K562 (cell line): ENCODE measurements around the gene LIMS2. TPM values are rescaled to one million over a fixed set of nuclear protein-coding genes. Genes with fewer than 3 reads are reported as not detected.

ENCODE experiments used
- ATAC-seq: fragments of 200-7000 bp; cut with Tn5 transposase; 3 replicates; pipeline ENCODE4 v1.9.1; 2020; ENCODE audit warnings: moderate library complexity
- BruUV-seq: library from RNA; stranded (reverse); fragments of 400-500 nt; replicated peaks from 2 replicates; lab custom pipeline; 2021; lab: Mats Ljungman, UMichigan
- CTCF ChIA-PET: fragments of 300-600 bp; formaldehyde crosslinking; extraction: SDS; loops from one replicate; lab custom pipeline; 2021; ENCODE audit warnings: low intra/inter-chr PET ratio; lab: Yijun Ruan, JAX
- POLR2A ChIA-PET: fragments of 300-600, 350-650 bp; sonication (Branson Sonifier 250); formaldehyde crosslinking; extraction: SDS; loops from one replicate; lab custom pipeline; 2021; ENCODE audit warnings: antibody characterized with exemption, inconsistent platforms; lab: Yijun Ruan, JAX
- DNase-seq, 4 experiments: peaks; one replicate each; pipeline versions ENCODE4 v3.0.0 to v3.0.0-alpha.2; 2011 to 2018; ENCODE audit warnings: low spot score in 3 of 4, mixed read lengths in 3 of 4; ENCODE audit errors: extremely low read depth in 1 of 4
- FAIRE-seq: peaks from 2 replicates; lab custom pipeline; 2011; peaks lifted over from hg19 to GRCh38; lab: Jason Lieb, UNC
- H2AFZ ChIP-seq: 2 replicates; pipeline ENCODE4 v1.6.0; 2011; ENCODE audit warnings: low read depth, low read length, control low read depth, inconsistent platforms
- H3K27ac ChIP-seq: fragments of 200-600 bp; 3 replicates; pipeline ENCODE4 v1.8.0; 2011; ENCODE audit warnings: low read depth, mild to moderate bottlenecking, control low read depth, inconsistent platforms, low read length, moderate library complexity, mixed read lengths; ENCODE audit errors: extremely low read depth
- H3K27me3 ChIP-seq, 2 experiments: fragments of 300-600 bp in 1 of 2; 2 replicates in 1 of 2; 3 replicates in 1 of 2; pipeline versions ENCODE4 v1.6.0 to v1.8.0; 2011; ENCODE audit warnings: inconsistent platforms in 2 of 2, low read length in 2 of 2, mild to moderate bottlenecking in 1 of 2, mixed read lengths in 1 of 2, moderate library complexity in 1 of 2; ENCODE audit not compliant: control insufficient read depth in 2 of 2, insufficient read depth in 2 of 2
- H3K36me3 ChIP-seq: fragments of 300-600 bp; 3 replicates; pipeline ENCODE4 v1.8.0; 2011; ENCODE audit warnings: mild to moderate bottlenecking, low read length, inconsistent platforms; ENCODE audit not compliant: control insufficient read depth, insufficient read depth
- H3K4me1 ChIP-seq, 2 experiments: fragments of 200-600 bp in 1 of 2; replicated peaks in 1 of 2; 2 replicates in 1 of 2; 3 replicates in 1 of 2; pipeline versions ENCODE4 v1.5.1 to v1.8.0; 2011; ENCODE audit warnings: inconsistent platforms in 2 of 2, low read length in 2 of 2, mild to moderate bottlenecking in 1 of 2, mixed read lengths in 1 of 2, moderate library complexity in 1 of 2; ENCODE audit not compliant: control insufficient read depth in 2 of 2, insufficient read depth in 2 of 2
- H3K4me2 ChIP-seq: 2 replicates; pipeline ENCODE4 v1.6.1; 2011; ENCODE audit warnings: low read length, control low read depth, inconsistent platforms, mixed read lengths; ENCODE audit not compliant: insufficient read depth
- H3K4me3 ChIP-seq: fragments of 200-600 bp; sonication (generic), shearing (Covaris generic); 2 replicates; pipeline ENCODE4 v1.5.1; 2016; ENCODE audit warnings: control low read depth, inconsistent platforms
- H3K79me2 ChIP-seq: fragments of 200-600 bp; 3 replicates; pipeline ENCODE4 v1.8.0; 2011; ENCODE audit warnings: low read length, inconsistent platforms; ENCODE audit not compliant: control insufficient read depth, insufficient read depth
- H3K9ac ChIP-seq, 2 experiments: 2 replicates each; pipeline versions ENCODE4 v1.6.0 to v1.6.1; 2011; ENCODE audit warnings: low read depth in 2 of 2, low read length in 2 of 2, control low read depth in 1 of 2, inconsistent platforms in 1 of 2, mild to moderate bottlenecking in 1 of 2, mixed read lengths in 1 of 2; ENCODE audit not compliant: insufficient read depth in 1 of 2
- H3K9me1 ChIP-seq: one replicate; pipeline ENCODE4 v1.6.0; 2011; ENCODE audit warnings: inconsistent platforms, mild to moderate bottlenecking, low read length, moderate library complexity; ENCODE audit not compliant: control insufficient read depth, insufficient read depth
- H3K9me3 ChIP-seq: replicated peaks from 2 replicates; pipeline ENCODE4 v1.5.1; 2011; ENCODE audit warnings: low read depth, low read length, inconsistent platforms; ENCODE audit not compliant: control insufficient read depth, insufficient read depth
- H4K20me1 ChIP-seq: replicated peaks from 2 replicates; pipeline ENCODE4 v1.6.1; 2011; ENCODE audit warnings: low read length, inconsistent platforms, mixed read lengths; ENCODE audit not compliant: control insufficient read depth, insufficient read depth
- BRD4 ChIP-seq: fragments of 200-600 bp; sonication (generic); IDR thresholded peaks from 2 replicates; pipeline ENCODE4 v1.6.1; 2017; ENCODE audit warnings: inconsistent platforms
- ELF4 ChIP-seq: fragments of 450-650 bp; formaldehyde crosslinking; IDR thresholded peaks from 2 replicates; pipeline ENCODE4 v1.4.0; 2022; ENCODE audit warnings: missing genetic modification characterization
- KLF6 ChIP-seq: fragments of 250-450 bp; sonication (Bioruptor Pico); IDR thresholded peaks from 2 replicates; pipeline ENCODE4 v1.4.0; 2020; ENCODE audit warnings: mild to moderate bottlenecking, moderate library complexity, borderline replicate concordance
- MED1 ChIP-seq: sonication (generic); formaldehyde crosslinking; IDR thresholded peaks from 2 replicates; pipeline ENCODE4 v1.8.1; 2023; ENCODE audit warnings: missing genetic modification reagents, borderline replicate concordance
- NCOA1 ChIP-seq: fragments of 450-650 bp; IDR thresholded peaks from 2 replicates; pipeline ENCODE4 v1.6.1; 2016; ENCODE audit warnings: low read depth
- SIN3B ChIP-seq: fragments of 450-650 bp; IDR thresholded peaks from 2 replicates; pipeline ENCODE4 v1.6.1; 2017; ENCODE audit warnings: low read depth, mild to moderate bottlenecking, moderate library complexity
- SNAPC5 ChIP-seq: fragments of 250-450 bp; sonication (Bioruptor Pico); IDR thresholded peaks from 2 replicates; pipeline ENCODE4 v1.8.0; 2021; ENCODE audit warnings: moderate library complexity, mild to moderate bottlenecking, inconsistent platforms
- ZBED1 ChIP-seq: IDR thresholded peaks from 2 replicates; pipeline ENCODE4 v1.6.1; 2014
- ZNF175 ChIP-seq: fragments of 200-800 bp; sonication (Bioruptor generic); IDR thresholded peaks from 2 replicates; pipeline ENCODE4 v1.6.1; 2016; ENCODE audit warnings: low read depth, mild to moderate bottlenecking, missing genetic modification characterization, missing compliant biosample characterization
- ZNF778 ChIP-seq: fragments of 450-650 bp; formaldehyde crosslinking; IDR thresholded peaks from 2 replicates; pipeline ENCODE4 v1.4.0; 2020; ENCODE audit warnings: mild to moderate bottlenecking, moderate library complexity
- ZNF780A ChIP-seq: fragments of 250-450 bp; sonication (Bioruptor Pico); IDR thresholded peaks from 2 replicates; pipeline ENCODE4 v1.5.0; 2021; ENCODE audit warnings: mild to moderate bottlenecking
- whole genome bisulfite sequencing: fragments of 100-300 bp; shearing (Covaris generic); methylation state at CpG from one replicate; pipeline ENCODE4 v1.1.6; 2016; ENCODE audit warnings: low coverage, mixed read lengths; ENCODE audit not compliant: insufficient coverage; ENCODE audit errors: missing lambda C conversion rate; 5-methylcytosine and 5-hydroxymethylcytosine counted together
- in situ Hi-C: fragments of 300-500 bp; cut with MboI; formaldehyde crosslinking; loops from 4 replicates; pipeline ENCODE4 v1.15.0; 2018; ENCODE audit warnings: inconsistent platforms, mixed read lengths
- intact Hi-C: fragments of 100-400 bp; cut with micrococcal nuclease; formaldehyde crosslinking; loops from 2 replicates; pipeline ENCODE4 v1.14.2; 2022
- polyA plus RNA-seq, 8 experiments: library from polyadenylated mRNA; depleted of rRNA in 4 of 8; stranded (reverse) in 5 of 8; unstranded in 3 of 8; fragments of >200 nt; fragmentation: Nextera tagmentation in 2 of 8; fragmentation: Illumina TruSeq in 1 of 8; extraction: Ambion mirVana in 2 of 8; extraction: Trizol in 1 of 8; gene quantifications; 2 replicates each; pipeline versions ENCODE4 v1.2.1 to v1.2.3, GENCODE V29; 2011 to 2014; ENCODE audit warnings: inconsistent platforms in 1 of 8, missing spikeins in 1 of 8
- total RNA-seq, 7 experiments: library from RNA; depleted of rRNA in 6 of 7; stranded (reverse); fragments of >200 nt in 6 of 7; fragmentation: Illumina TruSeq in 2 of 7; extraction: Trizol in 2 of 7; gene quantifications; 2 replicates each; pipeline versions ENCODE4 v1.2.1 to v1.2.3, GENCODE V29; 2011 to 2021; ENCODE audit warnings: low replicate concordance in 1 of 7

The LIMS2 gene
- total and polyA plus RNA-seq, 9 of the 15 experiments (the other 6 are each of a cell fraction or from before 2014, with no cell fraction given), result 0.04 to 0.22 TPM; not detected in 7

GRCh38 chr2:127646487-127647241 is 28.7 kb downstream of the LIMS2 start:
- no peak overlapping the region for H2AFZ ChIP-seq
- CTCF ChIA-PET, result interaction anchor here (0.6 kb wide), 1 partner anchor 322 kb away, joined by 3 read pairs; no protein-coding TSS in a partner anchor
- BruUV-seq, result no TSS peak
- no peak overlapping the region for H3K4me3 ChIP-seq
- intact Hi-C loops (loop anchor here (5.0 kb wide), 1 partner anchor 449 kb away; no protein-coding TSS in a partner anchor), in situ Hi-C loops (no loop called here)
- DNase-seq, result no peak
- FAIRE-seq, result no peak
- peaks cover 0 to 48% of the 10 kb centered on the region in 2 experiments; a peak in 2 of 5 replicates for H3K4me1 ChIP-seq
- POLR2A ChIA-PET, result interaction anchor here (0.6 kb wide), 1 partner anchor 10 kb away, joined by 3 read pairs; no protein-coding TSS in a partner anchor
- WGBS, result 3% methylated on average over 21 of the region's 24 CpGs
- H3K27ac ChIP-seq, result no peak overlapping the region
- no peaks in the 10 kb centered on the region for H3K79me2 ChIP-seq
- H3K9me3 ChIP-seq, result no peaks in the 10 kb centered on the region
- TF ChIP-seq SNAPC5, result no peak
- TF ChIP-seq NCOA1, result no peak
- TF ChIP-seq ZNF778 (CRISPR knock-in tag), result no peak
- no peak for TF ChIP-seq KLF6
- no peak for TF ChIP-seq MED1 (CRISPR knock-in tag)
- no peak for TF ChIP-seq ZBED1
- no peak for TF ChIP-seq ZNF780A (CRISPR knock-in tag)
- TF ChIP-seq ELF4 (CRISPR knock-in tag), result no peak
- no peak for TF ChIP-seq BRD4
- TF ChIP-seq ZNF175 (CRISPR knock-in tag), result no peak
- no peak for TF ChIP-seq SIN3B
- no peaks in the 10 kb centered on the region for H3K9me1 ChIP-seq
- H3K27me3 ChIP-seq, result peaks cover 39 to 71% of the 10 kb centered on the region in 2 experiments
- H3K4me2 ChIP-seq, result no peak overlapping the region
- ATAC-seq, result no peak
- peaks cover 2% of the 10 kb centered on the region; the same call in 1 of the 2 replicates for H4K20me1 ChIP-seq
- H3K9ac ChIP-seq, result peak overlapping the region in 1 of 2 experiments; percentile 64; a peak in 2 of 4 replicates
- H3K36me3 ChIP-seq, result no peaks in the 10 kb centered on the region
